Measurements from ENCODE around the gene TAS1R3. TPM values are rescaled to one million over a fixed set of nuclear protein-coding genes. Genes with fewer than 3 reads are reported as not detected.
A peak's percentile ranks its signal among the peaks of the same experiment; 100 is the strongest.

Gene TAS1R3
- total RNA-seq, 1 donor from 2014 or later, result 0.50 TPM

DNA sequence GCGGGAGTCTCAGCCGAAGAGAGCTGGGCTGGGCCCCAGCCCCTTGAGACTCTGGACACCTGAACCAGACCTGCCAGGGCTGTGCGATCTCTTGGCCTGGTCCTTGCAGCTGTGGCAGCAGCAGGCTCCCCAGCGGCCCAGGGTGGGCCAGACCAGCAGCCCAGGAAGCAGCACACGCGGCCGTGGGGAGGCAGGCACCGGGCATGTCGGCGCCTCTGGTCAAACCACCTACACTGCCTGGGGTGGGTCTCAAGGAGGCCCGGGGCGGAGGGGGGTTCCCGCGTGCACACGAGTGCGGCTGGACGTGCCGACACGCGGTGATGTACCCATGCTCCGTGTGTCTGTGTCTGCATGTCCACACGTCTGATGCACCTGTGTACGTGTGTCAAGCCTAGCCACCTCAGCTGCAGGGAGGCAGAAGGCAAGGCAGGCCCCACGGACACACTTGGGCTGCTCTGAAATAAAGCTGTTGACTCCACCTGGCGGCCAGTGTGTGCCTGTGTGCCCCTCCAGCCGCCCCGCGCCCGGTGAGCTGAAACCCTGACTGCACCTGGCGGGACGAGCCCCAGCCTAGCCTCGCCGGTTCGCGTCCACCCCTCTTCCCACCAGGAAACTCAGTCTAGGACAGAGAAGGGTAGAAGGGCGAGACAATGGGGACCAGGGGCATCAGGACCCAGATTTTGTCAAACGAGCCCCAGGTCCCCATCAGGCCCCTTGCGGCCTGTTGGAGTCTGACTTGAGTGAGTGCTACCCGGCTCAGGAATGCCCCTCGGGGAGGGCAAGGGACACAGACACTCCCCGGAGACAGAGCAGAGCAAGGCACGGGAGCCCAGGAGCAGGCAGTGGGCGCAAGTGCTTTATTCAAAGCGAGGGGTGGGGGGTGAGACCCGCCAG, 39.3 kb upstream of the TAS1R3 start:
- Mint-ChIP-seq H3K27ac (ENCODE audit: unreplicated experiment) (peak overlapping the region; percentile 26), H3K4me3 (ENCODE audit: unreplicated experiment) (no peak overlapping the region), H3K36me3 (ENCODE audit: low read depth, unreplicated experiment) (no peaks in the 10 kb centered on the region), H3K27me3 (ENCODE audit: low read depth, unreplicated experiment) (no peaks in the 10 kb centered on the region), H3K4me1 (ENCODE audit: low read depth, unreplicated experiment) (no peaks in the 10 kb centered on the region), H3K9me3 (ENCODE audit: unreplicated experiment) (no peaks in the 10 kb centered on the region)
- Histone ChIP-seq H3K9me3 (ENCODE audit: insufficient read depth, low read depth, low read length) (no peaks in the 10 kb centered on the region), H4K20me1 (ENCODE audit: insufficient read depth, low read length) (peaks cover 8% of the 10 kb centered on the region), H3K79me2 (ENCODE audit: insufficient read depth, low read length) (no peaks in the 10 kb centered on the region), H3K4me3 (ENCODE audit: insufficient read depth, low read depth, low read length) (no peak overlapping the region), H3K36me3 (ENCODE audit: insufficient read depth, low read length) (no peaks in the 10 kb centered on the region), H2AFZ (ENCODE audit: low read depth, low read length) (no peak overlapping the region), H3K27me3 (ENCODE audit: insufficient read depth, low read length) (no peaks in the 10 kb centered on the region), H3K9ac (ENCODE audit: low read length) (no peak overlapping the region), H3K4me2 (ENCODE audit: low read length) (no peak overlapping the region), H3K4me1 (ENCODE audit: insufficient read depth, low read length) (no peaks in the 10 kb centered on the region), H3K27ac (ENCODE audit: low read depth, low read length) (no peak overlapping the region)
- TF ChIP-seq, protein P1, sequence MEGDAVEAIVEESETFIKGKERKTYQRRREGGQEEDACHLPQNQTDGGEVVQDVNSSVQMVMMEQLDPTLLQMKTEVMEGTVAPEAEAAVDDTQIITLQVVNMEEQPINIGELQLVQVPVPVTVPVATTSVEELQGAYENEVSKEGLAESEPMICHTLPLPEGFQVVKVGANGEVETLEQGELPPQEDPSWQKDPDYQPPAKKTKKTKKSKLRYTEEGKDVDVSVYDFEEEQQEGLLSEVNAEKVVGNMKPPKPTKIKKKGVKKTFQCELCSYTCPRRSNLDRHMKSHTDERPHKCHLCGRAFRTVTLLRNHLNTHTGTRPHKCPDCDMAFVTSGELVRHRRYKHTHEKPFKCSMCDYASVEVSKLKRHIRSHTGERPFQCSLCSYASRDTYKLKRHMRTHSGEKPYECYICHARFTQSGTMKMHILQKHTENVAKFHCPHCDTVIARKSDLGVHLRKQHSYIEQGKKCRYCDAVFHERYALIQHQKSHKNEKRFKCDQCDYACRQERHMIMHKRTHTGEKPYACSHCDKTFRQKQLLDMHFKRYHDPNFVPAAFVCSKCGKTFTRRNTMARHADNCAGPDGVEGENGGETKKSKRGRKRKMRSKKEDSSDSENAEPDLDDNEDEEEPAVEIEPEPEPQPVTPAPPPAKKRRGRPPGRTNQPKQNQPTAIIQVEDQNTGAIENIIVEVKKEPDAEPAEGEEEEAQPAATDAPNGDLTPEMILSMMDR (IDR thresholded peaks at IDR 0.05; ENCODE audit: insufficient read depth, low read depth, low read length), result peak; percentile 37
- no peak for TF ChIP-seq EZH2 (IDR thresholded peaks at IDR 0.05; ENCODE audit: insufficient read depth, low read length)
- DNase-seq (ENCODE audit: low read depth), result peak; percentile 35
- FAIRE-seq, result no peak

DNA sequence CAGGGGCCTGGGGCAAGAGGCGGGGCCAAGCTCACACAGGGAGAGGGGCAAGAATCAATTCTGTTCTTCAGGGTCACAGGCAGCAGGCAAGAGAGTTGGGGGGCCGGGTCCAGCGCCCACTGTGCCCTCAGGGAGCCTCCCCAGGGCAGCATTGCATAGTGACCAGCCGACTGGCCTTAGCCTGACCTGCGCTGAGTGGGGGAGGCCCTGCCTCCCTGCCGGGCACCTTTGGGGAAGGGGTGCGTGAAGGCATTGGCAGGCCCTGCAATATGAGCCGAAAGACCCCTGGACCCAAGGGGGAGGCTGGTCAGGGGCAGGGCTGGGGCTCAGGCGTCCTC, 38.7 kb upstream of the TAS1R3 start:
- Mint-ChIP-seq H3K27ac (ENCODE audit: unreplicated experiment) (no peak overlapping the region), H3K9me3 (ENCODE audit: unreplicated experiment) (no peaks in the 10 kb centered on the region), H3K36me3 (ENCODE audit: low read depth, unreplicated experiment) (no peaks in the 10 kb centered on the region), H3K4me3 (ENCODE audit: unreplicated experiment) (no peak overlapping the region), H3K27me3 (ENCODE audit: low read depth, unreplicated experiment) (no peaks in the 10 kb centered on the region), H3K4me1 (ENCODE audit: low read depth, unreplicated experiment) (no peaks in the 10 kb centered on the region)
- Histone ChIP-seq H3K9me3 (ENCODE audit: insufficient read depth, low read depth, low read length) (no peaks in the 10 kb centered on the region), H3K36me3 (ENCODE audit: insufficient read depth, low read length) (no peaks in the 10 kb centered on the region), H2AFZ (ENCODE audit: low read depth, low read length) (no peak overlapping the region), H3K79me2 (ENCODE audit: insufficient read depth, low read length) (no peaks in the 10 kb centered on the region), H3K4me1 (ENCODE audit: insufficient read depth, low read length) (no peaks in the 10 kb centered on the region), H3K9ac (ENCODE audit: low read length) (no peak overlapping the region), H3K27me3 (ENCODE audit: insufficient read depth, low read length) (no peaks in the 10 kb centered on the region), H4K20me1 (ENCODE audit: insufficient read depth, low read length) (peaks cover 8% of the 10 kb centered on the region), H3K4me2 (ENCODE audit: low read length) (no peak overlapping the region), H3K4me3 (ENCODE audit: insufficient read depth, low read depth, low read length) (no peak overlapping the region), H3K27ac (ENCODE audit: low read depth, low read length) (no peak overlapping the region)
- FAIRE-seq, result no peak
- TF ChIP-seq EZH2 (IDR thresholded peaks at IDR 0.05; ENCODE audit: insufficient read depth, low read length), result no peak
- TF ChIP-seq, protein P1 (IDR thresholded peaks at IDR 0.05; ENCODE audit: insufficient read depth, low read depth, low read length), result no peak
- DNase-seq (ENCODE audit: low read depth), result no peak

DNA sequence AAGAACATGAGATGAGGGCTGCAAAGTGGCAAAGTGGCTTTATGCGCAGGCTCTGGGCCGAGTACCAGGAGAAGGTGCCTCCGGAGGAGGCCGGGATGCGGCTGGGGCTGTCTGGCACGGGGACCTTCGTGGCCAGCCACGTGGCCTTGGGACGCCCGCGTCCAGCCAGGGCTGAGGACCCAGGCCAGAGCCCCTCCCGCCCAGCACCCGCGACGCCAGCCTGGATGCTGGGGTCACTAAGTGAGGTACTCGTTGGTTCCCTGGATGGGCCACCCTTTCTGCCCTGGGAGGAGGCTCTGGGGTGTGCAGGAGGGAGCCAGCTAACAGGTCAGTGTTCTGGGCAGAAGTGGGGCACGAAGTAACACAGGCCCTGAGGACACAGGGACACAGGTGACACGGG, 38.2 kb upstream of the TAS1R3 start:
- Mint-ChIP-seq H3K4me1 (ENCODE audit: low read depth, unreplicated experiment) (no peaks in the 10 kb centered on the region), H3K36me3 (ENCODE audit: low read depth, unreplicated experiment) (no peaks in the 10 kb centered on the region)
- FAIRE-seq, result no peak

More for the DNA sequence above, 38.2 kb upstream of the TAS1R3 start:
- no peak for TF ChIP-seq EZH2 (IDR thresholded peaks at IDR 0.05; ENCODE audit: insufficient read depth, low read length)
- TF ChIP-seq, protein P1 (IDR thresholded peaks at IDR 0.05; ENCODE audit: insufficient read depth, low read depth, low read length), result no peak
- H4K20me1 ChIP-seq (ENCODE audit: insufficient read depth, low read length), result peaks cover 8% of the 10 kb centered on the region
- DNase-seq (ENCODE audit: low read depth), result no peak
- no peaks in the 10 kb centered on the region for H3K4me1 ChIP-seq (ENCODE audit: insufficient read depth, low read length)
- no peak overlapping the region for H3K4me3 Mint-ChIP-seq (ENCODE audit: unreplicated experiment)
- H3K27ac Mint-ChIP-seq (ENCODE audit: unreplicated experiment), result no peak overlapping the region
- no peak overlapping the region for H3K4me2 ChIP-seq (ENCODE audit: low read length)
- H3K79me2 ChIP-seq (ENCODE audit: insufficient read depth, low read length), result no peaks in the 10 kb centered on the region
- no peak overlapping the region for H3K9ac ChIP-seq (ENCODE audit: low read length)
- no peak overlapping the region for H3K27ac ChIP-seq (ENCODE audit: low read depth, low read length)
- H3K36me3 ChIP-seq (ENCODE audit: insufficient read depth, low read length), result no peaks in the 10 kb centered on the region
- no peak overlapping the region for H2AFZ ChIP-seq (ENCODE audit: low read depth, low read length)
- H3K27me3 ChIP-seq (ENCODE audit: insufficient read depth, low read length), result no peaks in the 10 kb centered on the region
- no peaks in the 10 kb centered on the region for H3K9me3 ChIP-seq (ENCODE audit: insufficient read depth, low read depth, low read length)
- no peaks in the 10 kb centered on the region for H3K9me3 Mint-ChIP-seq (ENCODE audit: unreplicated experiment)
- H3K4me3 ChIP-seq (ENCODE audit: insufficient read depth, low read depth, low read length), result no peak overlapping the region
- no peaks in the 10 kb centered on the region for H3K27me3 Mint-ChIP-seq (ENCODE audit: low read depth, unreplicated experiment)

Data from astrocyte (in vitro differentiated cells and primary cell).